ENCODE data around the gene BRI3.
A peak's percentile ranks its signal among the peaks of the same experiment; 100 is the strongest.

- TF ChIP-seq, protein P1, sequence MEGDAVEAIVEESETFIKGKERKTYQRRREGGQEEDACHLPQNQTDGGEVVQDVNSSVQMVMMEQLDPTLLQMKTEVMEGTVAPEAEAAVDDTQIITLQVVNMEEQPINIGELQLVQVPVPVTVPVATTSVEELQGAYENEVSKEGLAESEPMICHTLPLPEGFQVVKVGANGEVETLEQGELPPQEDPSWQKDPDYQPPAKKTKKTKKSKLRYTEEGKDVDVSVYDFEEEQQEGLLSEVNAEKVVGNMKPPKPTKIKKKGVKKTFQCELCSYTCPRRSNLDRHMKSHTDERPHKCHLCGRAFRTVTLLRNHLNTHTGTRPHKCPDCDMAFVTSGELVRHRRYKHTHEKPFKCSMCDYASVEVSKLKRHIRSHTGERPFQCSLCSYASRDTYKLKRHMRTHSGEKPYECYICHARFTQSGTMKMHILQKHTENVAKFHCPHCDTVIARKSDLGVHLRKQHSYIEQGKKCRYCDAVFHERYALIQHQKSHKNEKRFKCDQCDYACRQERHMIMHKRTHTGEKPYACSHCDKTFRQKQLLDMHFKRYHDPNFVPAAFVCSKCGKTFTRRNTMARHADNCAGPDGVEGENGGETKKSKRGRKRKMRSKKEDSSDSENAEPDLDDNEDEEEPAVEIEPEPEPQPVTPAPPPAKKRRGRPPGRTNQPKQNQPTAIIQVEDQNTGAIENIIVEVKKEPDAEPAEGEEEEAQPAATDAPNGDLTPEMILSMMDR (IDR thresholded peaks at IDR 0.05): peak in 3 of 4 experiments; percentile 14 to 20 (median 19)
- no peak for TF ChIP-seq POLR2AphosphoS5 (IDR thresholded peaks at IDR 0.05)
These were observed 14.6 kb upstream of the BRI3 start for GRCh38 chr7:98266840-98267239.

Data from prostate gland (tissue), 2 donors.